Measurements from ENCODE around the gene RXRA.

Gene RXRA

DNA sequence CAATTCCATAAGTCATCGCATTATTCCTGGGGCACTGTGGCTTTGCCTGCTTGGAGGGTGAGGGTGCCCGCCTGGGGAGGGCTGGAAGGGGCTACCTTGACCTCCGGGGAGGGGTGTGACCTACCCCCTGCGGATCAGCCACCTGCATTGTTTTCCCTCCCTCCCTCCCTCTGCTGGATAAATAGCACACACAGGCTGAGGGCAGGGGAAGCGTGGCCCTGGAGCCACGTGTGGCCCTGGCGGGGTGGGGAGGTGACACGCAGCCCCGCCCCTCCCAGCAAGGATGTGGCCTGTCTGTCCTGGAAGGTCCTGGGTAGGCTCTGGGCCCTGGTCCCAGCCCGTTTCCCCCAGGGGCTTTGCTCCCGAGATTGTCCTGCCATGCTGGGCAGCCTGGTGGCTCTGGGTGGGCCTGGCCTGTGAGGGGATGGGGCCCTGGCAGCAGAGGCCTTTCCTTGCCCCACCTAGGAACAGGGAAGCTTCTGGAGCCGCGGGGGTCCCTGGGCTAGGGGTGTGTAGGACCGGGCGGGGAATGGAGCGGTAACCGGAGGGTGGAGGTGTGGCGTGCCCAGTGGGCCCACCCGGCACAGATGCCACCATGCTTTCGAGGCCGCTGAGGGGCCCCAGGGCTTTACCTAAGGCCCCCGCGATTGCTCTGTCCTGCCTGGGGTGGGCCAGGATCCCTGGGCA, 33.4 kb downstream of the RXRA start:
- no peak for TF ChIP-seq CTCF (IDR thresholded peaks at IDR 0.05; ENCODE audit: low read length, missing control alignments)
- DNase-seq (ENCODE audit: low read depth), result no peak
- no peak overlapping the region for H3K4me3 ChIP-seq (replicated peaks; ENCODE audit: low read depth, low read length)

DNA sequence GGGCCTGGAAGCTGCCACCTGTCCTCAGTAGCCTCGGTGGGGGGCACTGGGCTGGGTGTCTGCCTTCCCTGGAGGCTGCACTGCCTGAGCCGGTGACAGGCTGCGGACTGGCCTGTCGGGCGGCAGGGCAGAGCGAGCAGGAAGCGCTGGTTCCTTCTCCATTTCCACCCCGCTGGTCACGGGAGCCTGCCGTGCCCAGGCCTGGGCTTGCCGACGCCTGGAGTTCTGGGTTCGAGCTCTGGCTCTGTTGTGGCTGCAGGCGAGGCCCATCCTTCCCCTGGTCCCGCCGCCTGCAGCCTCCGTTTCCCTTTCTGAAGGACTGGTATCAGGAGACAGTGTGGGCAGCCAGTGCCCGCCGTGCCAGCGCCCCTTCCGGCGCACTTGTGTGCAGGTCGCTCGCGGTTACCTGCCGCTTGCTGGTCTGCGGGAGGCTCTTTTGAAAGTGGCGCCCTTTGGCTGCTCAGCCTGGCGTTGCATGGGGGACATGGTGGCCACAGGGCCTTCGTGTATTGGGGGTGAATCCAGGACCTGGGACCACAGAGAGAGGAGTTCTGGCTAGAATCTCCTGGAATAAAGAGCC, 34.0 kb downstream of the RXRA start:
- no peak overlapping the region for H3K4me3 ChIP-seq (replicated peaks; ENCODE audit: low read depth, low read length)
- TF ChIP-seq CTCF (IDR thresholded peaks at IDR 0.05; ENCODE audit: low read length, missing control alignments), result no peak
- DNase-seq (ENCODE audit: low read depth), result no peak

DNA sequence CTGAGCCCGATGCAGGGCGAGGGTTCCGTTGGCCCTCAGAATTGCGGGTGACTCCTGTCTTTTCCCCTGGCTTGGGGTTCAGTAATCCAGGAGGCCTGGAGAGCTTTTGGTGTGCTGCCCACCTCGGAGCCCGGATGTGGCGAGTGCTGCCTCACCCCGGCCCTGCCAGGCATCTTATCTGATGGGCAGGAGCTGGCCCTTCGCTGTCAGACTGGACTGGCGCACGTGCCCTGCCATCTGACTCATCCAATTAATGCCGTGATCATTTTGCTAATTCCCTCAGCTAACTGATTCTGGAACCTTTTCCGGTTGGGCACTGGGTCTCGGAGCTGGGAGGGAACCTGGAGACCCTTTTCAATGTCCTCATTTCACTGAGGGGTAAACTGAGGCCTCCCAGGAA, 34.6 kb downstream of the RXRA start:
- no peak for TF ChIP-seq CTCF (IDR thresholded peaks at IDR 0.05; ENCODE audit: low read length, missing control alignments)
- peak; percentile 16 for DNase-seq (ENCODE audit: low read depth)
- H3K4me3 ChIP-seq (replicated peaks; ENCODE audit: low read depth, low read length), result no peak overlapping the region

GRCh38 chr9:134361426-134361825, 35.2 kb downstream of the RXRA start:
- no peak for TF ChIP-seq CTCF (IDR thresholded peaks at IDR 0.05; ENCODE audit: low read length, missing control alignments)

GRCh38 chr9:134361843-134362414, 35.7 kb downstream of the RXRA start:
- H3K4me3 ChIP-seq (replicated peaks; ENCODE audit: low read depth, low read length), result no peak overlapping the region
- DNase-seq (ENCODE audit: low read depth), result no peak
- no peak for TF ChIP-seq CTCF (IDR thresholded peaks at IDR 0.05; ENCODE audit: low read length, missing control alignments)

More at GRCh38 chr9:134361426-134361825, 35.2 kb downstream of the RXRA start:
- no peak overlapping the region for H3K4me3 ChIP-seq (replicated peaks; ENCODE audit: low read depth, low read length)
- DNase-seq (ENCODE audit: low read depth), result no peak

GRCh38 chr9:134363450-134363849, 37.2 kb downstream of the RXRA start:
- no peak overlapping the region for H3K4me3 ChIP-seq (replicated peaks; ENCODE audit: low read depth, low read length)
- TF ChIP-seq CTCF (IDR thresholded peaks at IDR 0.05; ENCODE audit: low read length, missing control alignments), result no peak
- no peak for DNase-seq (ENCODE audit: low read depth)
